MV-4-11 (cell line): ENCODE measurements around the gene IMPDH1.
"Not testable (repeated sequence)": the region's sequence is repeated elsewhere in the genome, so short reads cannot be mapped to it uniquely, and the experiment has no call there.

Experiments used
- DNase-seq: peaks from one replicate; lab custom pipeline; 2025; lab: John Stamatoyannopoulos, UW

IMPDH1 gene

DNA sequence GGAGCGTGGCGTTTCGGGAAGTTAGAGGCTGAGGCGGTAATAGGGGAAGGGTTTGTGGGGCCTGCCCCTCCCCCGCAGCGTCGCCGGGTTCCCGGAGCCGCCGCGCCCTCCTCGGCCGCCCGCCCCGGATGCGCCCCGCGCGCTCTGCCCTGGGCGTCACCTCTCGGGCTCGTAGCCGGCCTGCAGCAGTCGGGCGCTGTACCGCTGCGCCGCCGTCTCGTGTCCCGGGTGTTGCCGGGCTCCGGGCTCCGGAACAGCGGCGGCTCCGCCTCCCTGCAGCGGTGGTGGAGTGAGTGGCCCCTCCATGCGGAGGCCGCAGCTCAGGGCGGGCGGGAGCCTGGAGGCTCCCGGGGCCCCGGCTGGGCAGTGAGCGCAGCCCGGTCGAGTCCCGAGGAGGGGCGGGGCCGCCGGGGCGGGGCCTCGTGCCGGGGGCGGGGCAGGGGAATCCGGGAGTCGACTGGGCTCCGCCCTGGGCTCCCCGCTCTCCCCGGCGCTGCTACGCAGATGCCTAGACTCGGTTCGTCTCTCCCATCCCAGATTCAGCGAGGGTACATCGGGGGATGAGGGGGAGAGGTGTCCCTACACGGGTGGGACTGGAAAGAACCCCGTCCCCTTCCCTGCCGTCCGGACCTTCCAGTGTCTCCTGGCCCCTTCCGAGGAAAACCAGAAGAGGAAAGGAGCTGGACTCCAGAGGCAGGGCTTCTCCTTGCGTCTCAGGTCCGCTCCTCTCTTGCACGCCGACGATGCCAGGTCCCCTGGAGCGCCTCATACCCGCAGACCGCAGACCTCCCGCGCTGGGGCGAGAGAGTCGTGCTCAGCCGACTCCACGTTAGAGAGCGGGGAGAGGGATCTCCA, at the start of gene IMPDH1:
Gene IMPDH1, minus strand, starts transcription at position 387 of the 855 bp plus-strand sequence. Its CDS starts 81 bp downstream, at position 306.
- DNase-seq: peak; percentile 61

DNA sequence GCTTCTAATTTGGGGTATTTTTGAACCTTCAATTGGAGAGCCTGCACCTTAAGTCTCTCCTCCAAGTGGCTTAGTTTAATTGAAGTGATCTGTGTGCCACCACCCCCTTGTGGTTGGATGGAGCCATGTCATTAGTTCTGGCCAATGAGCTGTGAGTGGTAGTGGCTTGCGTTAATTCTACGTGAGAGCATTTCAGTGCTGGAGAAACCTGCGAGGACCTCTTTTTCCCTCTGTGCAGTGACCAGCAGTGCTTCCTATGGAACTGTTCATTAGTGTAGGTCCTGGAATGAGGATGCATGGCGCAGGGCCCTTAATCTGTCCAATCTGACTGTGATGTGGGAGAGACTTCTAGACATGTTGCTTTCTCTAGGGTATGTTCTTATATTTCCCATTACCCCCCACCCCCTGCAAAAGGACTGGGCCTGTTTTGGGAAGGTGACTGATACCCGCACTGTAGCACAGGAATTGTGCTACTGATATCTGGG, 49.7 kb upstream of the IMPDH1 start:
- peak; percentile 74 for DNase-seq

DNA sequence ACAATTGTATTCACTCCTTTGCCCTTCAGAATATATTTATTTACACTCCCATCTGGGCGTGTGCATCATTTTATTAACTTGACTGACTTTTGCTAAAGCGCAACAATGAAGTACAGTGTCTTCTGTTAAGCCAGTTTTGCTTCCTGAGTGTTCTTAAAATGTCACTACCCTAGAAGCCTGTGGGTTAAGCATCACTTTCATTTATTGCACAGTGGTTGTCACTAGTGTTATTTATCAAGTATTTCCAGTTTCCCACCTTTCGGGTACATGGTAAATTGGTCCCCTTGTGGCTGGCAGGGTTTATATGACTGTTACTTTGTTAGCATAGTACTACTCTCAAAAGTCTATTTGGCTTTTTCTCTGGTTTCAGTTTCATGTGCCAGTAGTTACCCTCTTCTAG, 49.2 kb upstream of the IMPDH1 start:
- DNase-seq: no peak

DNA sequence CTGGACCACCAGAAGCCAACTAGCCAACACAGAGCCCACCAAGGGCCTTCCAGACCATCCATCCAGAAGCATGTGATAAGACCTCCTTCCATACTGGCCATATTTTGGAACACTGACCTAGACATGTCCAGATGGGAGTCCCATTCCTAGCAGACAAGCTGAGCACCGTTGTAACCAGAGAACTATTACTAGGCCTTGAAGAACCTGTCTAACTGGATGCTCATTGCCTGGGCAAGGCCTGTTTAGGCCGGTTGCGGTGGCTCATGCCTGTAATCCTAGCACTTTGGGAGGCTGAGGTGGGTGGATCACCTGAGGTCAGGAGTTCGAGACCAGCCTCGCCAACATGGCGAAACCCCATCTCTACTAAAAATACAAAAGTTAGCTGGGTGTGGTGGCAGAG, 47.6 kb upstream of the IMPDH1 start:
- not testable (repeated sequence) for DNase-seq

DNA sequence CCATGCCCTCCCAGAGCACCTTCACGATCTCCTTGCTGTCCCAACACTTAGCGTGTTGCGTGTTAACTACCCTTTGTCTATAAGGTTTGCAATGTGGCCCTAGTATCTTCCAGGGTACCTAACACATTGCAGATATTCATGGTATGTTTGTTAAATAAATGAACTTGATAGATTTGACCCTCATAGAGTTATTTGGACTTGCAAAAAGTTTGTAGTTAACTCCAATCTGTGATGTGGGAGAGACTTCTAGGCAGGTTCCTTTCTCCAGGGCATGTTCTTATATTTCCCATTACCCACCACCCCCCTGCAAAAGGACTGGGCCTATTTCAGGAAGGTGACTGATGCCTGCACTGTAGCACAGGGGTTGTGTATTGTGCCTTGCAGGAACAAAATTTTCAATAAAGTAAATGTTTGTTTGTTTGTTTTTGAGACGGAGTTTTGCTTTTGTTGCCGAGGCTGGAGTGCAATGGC, 46.5 kb upstream of the IMPDH1 start:
- DNase-seq: no peak

DNA sequence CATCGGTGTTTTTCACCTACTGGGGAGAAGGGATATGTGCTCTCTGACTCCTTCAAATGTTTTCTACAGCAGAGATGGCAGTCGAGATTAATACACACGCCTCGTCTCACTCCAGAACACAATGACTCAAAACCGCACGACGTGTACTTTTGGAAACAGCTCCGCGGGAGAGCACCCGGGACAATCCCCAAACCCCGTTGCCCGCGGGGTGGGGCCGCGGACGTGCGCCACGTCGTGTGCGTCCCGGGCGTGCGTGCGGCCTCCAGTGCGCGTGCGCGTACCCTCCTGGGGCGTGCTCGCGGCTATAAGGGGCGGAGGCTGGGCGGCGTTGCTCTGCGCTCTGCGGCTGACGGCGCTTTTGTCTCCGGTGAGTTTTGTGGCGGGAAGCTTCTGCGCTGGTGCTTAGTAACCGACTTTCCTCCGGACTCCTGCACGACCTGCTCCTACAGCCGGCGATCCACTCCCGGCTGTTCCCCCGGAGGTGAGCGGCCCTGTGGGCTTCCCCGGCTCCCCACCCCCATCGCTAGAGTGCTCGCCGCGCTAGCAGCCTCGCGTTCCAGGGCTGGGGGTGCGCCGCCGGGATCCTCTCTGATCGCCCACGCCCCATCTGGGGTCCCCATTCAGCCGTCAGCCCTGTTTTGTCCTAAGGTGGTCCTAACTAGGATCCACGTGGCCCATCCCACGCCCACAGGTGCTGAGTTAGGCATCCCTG, 45.9 kb upstream of the IMPDH1 start, which contains the start of gene HILPDA:
Gene HILPDA, plus strand, starts transcription at position 336 of the 712 bp plus-strand sequence. CDS start 1,391 bp downstream, outside the sequence.
- DNase-seq: peak; percentile 94

DNA sequence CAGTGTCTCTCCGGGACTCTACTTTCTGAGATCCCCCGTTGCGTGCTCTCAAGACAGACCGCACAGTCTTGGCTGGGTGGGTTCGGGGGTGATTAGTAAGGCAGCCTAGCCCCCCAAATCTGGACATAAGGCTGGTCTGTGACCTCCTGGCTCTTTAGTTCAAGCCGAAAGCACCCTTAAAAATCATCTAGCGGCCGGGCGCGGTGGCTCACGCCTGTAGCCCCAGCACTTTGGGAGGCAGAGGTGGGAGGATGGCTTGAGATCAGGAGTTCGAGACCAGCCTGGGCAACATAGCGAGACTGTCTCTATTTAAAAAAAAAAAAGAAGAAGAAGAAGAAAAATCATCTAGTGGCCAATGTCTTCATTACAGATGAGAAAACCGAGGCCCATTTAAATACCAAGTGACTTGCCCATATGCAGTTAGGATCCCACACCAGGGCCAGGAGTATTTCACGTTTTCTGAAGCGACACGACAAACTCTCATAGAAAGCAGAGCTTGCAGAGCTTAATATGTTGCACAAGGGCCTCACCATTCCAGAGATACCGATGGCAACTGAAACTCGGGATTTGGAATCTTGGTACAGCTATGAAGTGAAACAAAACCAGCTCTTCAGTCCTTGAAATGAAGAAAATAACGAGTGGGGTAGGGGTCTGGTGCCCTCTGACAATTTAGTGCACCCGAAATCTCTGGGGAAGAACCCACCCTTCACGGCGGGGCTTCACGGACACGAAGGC, 45.2 kb upstream of the IMPDH1 start:
- DNase-seq: peak; percentile 33

DNA sequence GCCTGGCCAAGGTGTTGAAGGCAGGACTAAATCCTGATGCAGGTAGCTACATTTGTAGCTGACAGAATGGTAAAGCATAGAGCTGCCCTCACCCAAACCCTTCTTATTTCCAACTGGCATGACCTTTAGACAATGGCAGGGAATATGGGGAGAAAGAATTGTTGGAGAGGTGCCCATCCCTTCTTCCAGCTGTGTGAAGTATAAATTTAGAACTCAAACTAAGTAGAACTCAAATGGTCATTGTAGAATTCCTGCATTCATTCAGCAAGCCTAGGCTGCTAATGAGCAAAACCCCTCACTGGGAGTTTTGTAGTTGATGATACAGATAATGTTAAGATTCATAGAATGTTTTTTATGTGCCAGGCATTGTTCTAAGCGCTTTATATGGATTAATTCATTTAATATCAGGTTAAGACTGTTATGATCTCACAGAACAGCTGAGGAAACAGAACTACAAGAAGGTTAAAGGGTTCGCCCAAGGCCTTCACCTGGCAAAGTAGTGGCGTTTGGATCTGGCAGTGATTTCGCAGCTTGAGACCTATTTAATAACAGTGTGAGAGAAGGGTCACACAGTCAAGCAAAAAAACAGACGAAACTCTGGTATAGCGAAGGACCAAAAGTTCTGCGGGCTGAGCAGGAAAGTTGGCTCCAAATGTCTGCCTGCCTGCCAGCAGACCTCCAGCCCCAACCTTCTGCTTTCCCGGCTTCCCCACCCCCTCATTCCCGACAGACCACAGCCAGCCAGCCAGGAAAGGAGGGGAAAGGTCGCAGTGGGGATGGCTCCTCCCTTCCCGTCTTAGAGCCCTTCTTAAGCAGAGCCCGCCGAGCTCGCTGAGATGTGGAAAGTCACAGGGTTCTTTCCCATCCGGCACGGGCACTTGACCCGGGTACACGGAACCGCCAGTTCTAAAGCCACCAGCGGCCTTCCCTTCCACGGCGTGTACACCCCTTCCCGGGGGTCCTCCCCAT, 44.3 kb upstream of the IMPDH1 start:
- DNase-seq: no peak

DNA sequence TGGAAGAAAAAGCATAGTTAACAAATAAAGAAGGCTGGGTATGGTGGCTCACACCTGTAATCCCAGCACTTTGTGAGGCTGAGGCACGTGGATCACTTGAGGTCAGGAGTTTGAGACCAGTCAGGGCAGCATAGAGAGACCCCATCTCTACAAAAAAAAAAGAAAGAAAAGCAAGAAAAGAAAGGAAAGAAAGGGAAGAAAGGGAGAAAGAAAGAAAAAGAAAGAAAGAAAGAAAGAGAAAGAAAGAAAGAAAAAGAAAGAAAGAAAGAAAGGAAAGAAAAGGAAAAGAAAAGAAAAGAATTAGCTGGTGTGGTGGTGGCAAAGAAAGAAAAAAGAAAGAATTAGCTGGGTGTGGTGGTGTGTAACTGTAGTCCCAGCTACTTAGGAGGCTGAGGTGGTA, 42.8 kb upstream of the IMPDH1 start:
- DNase-seq: no peak

DNA sequence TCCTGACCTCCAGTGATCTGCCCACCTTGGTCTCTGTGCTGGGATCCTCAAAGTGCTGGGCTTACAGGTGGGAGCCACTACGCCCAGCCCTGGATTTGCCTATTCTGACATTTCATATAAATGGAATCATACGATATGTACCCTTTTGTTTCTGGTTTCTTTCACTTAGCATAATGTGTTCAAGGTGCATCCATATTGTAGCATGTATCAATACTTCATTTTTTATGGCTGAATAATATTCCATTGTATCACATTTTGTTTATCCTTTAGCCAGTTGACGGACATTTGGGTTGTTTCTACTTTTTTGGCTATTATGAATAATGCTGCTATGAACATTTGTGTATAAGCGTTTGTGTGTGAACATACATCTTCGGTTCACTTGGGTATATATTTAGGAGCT, 41.1 kb upstream of the IMPDH1 start:
- no peak for DNase-seq

DNA sequence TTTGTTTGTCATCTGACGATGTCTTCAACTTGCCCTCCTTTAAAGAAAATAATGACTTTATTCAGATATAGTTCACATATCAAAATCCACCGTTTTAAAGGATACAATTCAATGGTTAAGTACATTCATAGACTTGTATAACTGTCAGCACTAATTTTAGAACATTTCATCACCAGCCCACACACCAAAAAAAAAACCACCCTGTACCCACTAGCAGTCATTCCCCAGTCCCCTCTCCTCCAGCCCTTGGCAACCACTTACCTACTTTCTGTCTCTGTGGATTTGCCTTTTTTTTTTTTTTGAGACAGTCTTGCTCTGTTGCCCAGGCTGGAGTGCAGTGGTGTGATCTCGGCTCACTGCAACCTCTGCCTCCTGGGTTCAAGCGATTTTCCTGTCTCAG, 40.6 kb upstream of the IMPDH1 start:
- peak; percentile 93 for DNase-seq

DNA sequence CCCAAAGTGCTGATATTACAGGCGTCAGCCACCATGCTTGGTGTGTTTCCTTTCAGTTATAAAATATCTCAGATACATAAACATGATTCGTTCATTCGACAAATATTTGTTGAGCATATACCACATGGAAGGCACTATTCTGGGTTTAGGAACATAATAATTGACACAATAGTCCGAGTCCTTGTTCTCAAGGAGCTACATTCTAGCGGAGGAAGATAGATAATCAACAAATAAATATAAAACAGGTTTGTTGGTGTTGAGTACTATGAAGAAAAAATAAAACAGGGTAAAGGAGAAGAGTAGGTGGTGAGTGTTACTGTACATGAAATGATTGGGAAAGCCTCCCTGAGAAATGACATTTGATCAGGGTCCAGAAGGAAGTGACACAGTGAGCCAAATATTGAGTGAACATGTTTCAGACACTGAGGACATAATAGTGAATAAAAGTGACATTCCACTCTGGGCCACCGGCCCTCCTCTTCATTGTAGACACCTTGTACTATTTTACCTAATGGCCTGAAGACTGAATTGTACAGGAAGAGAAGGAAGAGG, 39.0 kb upstream of the IMPDH1 start:
- peak; percentile 5 for DNase-seq

DNA sequence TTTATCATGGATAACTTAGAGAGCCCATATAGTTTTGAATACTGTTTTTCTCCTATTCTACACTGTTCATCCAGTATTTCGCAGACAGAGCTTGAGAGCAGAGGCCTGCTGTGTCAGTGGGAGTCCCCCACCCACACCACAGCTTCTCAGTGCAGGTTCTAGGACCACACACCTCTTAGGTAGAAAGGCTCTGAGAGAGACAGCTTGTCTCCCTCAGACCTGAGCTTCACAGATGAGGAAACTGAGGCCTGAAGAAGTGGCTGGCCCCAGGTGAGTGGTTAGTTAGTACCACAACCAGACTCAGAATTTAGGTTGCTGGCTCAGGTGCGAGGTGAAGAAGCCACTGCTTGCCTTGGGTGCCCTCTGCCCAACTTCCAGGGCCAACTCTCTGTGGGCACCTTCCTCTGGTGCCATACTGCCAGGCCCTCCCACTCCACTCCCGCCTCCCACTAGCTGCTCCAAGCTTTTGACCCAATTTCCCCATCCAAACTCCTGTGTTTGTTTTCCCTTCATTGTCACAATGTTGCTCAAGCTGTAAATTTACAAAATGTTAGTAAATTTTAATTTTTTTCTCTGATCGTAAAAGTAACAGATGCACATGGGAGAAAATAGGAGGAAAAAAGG, 38.3 kb upstream of the IMPDH1 start:
- no peak for DNase-seq

DNA sequence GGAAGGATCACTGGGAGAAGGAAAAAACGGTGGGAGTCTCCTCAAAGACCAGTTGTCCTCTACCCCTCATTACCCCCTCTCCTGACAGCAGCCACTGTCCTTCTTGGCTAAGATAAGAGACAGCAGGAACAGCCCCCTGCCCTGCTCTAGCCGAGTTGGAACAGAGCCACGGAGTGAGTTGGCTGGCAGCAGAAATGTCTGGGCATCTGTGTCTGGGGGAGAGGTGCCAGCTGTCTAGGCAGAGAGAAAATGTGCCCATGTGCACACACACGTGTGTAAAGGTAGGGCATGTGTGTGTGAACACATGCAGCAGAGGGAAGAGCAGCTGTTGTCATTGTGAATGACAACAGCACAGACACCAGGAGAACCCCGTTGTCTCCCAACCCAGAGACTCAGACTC, 36.5 kb upstream of the IMPDH1 start:
- no peak for DNase-seq

DNA sequence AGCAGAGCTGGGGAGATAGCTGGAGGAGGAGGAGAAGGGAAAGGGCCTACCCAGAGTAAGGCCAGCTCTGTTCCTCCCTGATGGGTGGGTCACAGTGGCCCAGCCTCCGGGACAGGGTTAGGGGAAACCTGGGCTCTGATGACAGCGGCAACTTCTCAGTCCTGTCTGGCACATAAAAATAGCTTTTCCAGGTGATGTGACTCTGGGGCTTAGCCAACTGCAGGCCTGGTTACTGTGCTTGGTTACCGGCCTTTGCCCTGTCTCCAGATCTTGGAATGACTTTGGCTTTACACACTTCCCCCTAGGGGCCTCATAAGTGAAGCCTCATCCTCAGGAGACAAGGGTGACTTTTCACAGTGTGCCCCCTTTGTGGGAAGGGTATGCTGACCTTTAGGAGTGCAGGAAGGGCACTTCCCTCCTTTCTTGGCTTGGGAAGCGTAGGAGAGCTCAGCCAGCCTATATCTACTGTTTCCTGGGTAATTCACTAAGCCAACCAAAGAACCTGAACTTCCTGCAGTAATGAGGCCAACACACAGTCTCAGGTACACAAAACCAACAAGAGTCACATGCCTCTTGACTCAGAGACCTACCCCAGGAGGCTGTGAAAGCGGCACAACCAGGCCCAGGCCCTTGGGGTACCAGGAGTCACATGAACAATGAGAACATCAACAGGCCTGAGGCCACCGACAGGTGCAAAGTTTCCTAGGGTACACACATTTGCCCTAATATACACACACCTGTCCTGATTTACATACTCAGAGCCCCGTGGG, 34.2 kb upstream of the IMPDH1 start:
- DNase-seq: no peak

DNA sequence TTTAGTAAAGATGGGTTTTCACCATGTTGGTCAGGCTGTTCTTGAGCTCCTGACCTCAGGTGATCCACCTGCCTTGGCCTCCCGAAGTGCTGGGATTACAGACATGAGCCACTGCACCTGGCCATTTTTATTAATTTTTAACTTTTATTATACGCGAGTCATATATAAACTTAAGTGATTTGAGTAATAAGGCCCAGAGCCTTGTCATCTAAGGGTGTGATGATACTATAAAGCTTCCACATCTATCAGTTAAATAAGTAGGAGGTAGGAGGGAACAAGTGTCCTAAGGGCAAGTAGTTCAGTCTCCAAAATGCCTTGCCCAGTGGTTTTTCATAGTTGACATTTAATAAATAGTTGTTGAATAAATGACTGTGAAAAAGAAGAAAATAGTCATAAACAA, 32.6 kb upstream of the IMPDH1 start:
- no peak for DNase-seq

DNA sequence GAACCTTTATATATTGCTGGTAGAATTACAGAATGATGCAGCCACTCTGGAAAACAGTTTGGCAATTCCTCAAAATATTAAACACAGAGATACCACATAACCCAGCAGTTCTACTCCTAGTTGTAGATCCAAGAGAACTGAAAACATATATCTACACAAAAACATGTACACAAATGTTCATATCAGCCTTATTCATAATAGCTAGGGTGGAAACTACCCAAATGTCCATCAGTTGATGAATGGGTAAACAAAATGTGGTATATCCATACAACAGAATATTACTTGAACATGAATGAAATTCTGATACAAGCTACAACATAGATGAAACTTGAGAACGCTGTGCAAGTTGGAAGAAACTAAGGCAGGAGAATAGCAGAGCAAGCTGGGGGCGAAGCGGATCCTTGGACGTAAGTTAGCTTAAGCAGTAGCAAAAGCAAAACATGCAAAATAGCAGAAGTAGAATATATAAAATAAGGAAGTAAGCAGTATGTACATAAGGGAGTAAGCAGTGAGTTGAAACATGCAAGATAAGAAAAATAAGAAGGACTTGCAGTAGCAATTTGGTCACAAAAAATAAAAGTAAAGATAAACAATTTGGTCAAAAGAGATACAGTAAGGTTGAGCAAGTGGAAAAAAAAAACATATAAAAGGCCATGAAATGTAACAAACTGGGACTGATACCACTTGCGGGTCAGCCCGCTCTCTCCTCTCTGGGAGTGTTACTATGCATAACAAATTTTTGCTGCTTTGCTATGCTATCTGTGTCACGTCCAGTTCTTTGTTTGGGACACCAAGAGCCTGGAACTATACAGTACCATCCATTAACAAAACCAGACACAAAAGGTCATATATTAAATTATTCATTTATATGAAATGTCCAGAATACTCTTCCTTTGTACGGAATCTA, 27.9 kb upstream of the IMPDH1 start:
- DNase-seq: peak; percentile 93

DNA sequence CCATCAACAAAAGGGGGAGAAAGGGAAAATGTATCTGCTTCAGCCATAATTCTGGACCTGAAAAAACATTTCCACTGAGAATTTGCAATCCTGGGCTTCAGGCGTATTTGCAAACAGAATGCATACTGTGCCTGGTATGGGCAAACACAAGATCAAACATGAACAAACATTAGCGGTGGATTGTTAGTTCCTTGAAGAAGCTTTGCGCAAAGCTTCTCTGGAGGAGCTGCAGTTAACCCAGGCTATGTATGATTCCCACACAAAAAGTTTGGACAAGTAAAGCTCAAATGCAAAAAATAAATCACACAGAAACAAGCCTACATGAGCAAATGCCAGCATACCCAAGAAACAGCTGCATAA, 25.5 kb upstream of the IMPDH1 start:
- no peak for DNase-seq
